Liver (tissue), 9 donors: Measurements from ENCODE around the gene TRIO. TPM values are rescaled to one million over a fixed set of nuclear protein-coding genes. Genes with fewer than 3 reads are reported as not detected.

Experiments
- DNase-seq: peaks from one replicate; pipeline ENCODE4 v3.0.0-alpha.2; 2017; ENCODE audit warnings: low spot score
- H3K27ac ChIP-seq, 2 donors: one replicate each; pipeline ENCODE4 v1.7.0; 2013; ENCODE audit warnings: inconsistent platforms in 2 of 2, low read length in 2 of 2, control low read depth in 1 of 2, low read depth in 1 of 2, mild to moderate bottlenecking in 1 of 2
- H3K27me3 ChIP-seq, 4 donors: one replicate each; pipeline versions ENCODE4 v1.6.1 to v1.7.0; 2013; ENCODE audit warnings: low read length in 3 of 4, inconsistent platforms in 1 of 4, mild to moderate bottlenecking in 1 of 4, moderate library complexity in 1 of 4; ENCODE audit not compliant: control insufficient read depth in 4 of 4, insufficient read depth in 4 of 4
- H3K36me3 ChIP-seq, 4 donors: one replicate each; pipeline versions ENCODE4 v1.6.1 to v1.7.0; 2013; ENCODE audit warnings: low read length in 3 of 4, mild to moderate bottlenecking in 3 of 4, low read depth in 1 of 4, moderate library complexity in 1 of 4; ENCODE audit not compliant: control insufficient read depth in 4 of 4, insufficient read depth in 3 of 4
- H3K4me1 ChIP-seq, 4 donors: one replicate each; pipeline versions ENCODE4 v1.6.1 to v1.7.0; 2013; ENCODE audit warnings: low read length in 3 of 4, mild to moderate bottlenecking in 3 of 4, moderate library complexity in 1 of 4; ENCODE audit not compliant: control insufficient read depth in 4 of 4, insufficient read depth in 4 of 4
- H3K4me3 ChIP-seq, 3 donors: one replicate each; pipeline versions ENCODE4 v1.6.1 to v1.7.0; 2013; ENCODE audit warnings: low read length in 3 of 3, control low read depth in 1 of 3, low read depth in 1 of 3, mild to moderate bottlenecking in 1 of 3
- H3K9ac ChIP-seq, 2 donors: one replicate each; pipeline ENCODE4 v1.7.0; 2013; ENCODE audit warnings: low read length in 2 of 2, mild to moderate bottlenecking in 2 of 2, moderate library complexity in 2 of 2, control low read depth in 1 of 2, low read depth in 1 of 2
- H3K9me3 ChIP-seq, 4 donors: one replicate each; pipeline versions ENCODE4 v1.6.1 to v1.7.0; 2013; ENCODE audit warnings: low read length in 3 of 4; ENCODE audit not compliant: control insufficient read depth in 4 of 4
- ATF3 ChIP-seq: IDR thresholded peaks from 2 replicates; pipeline ENCODE4 v1.6.1; 2016; ENCODE audit warnings: antibody characterized with exemption
- CTCF ChIP-seq: fragments of 150-350 bp; IDR thresholded peaks from 2 replicates; pipeline ENCODE4 v1.5.1; 2017; ENCODE audit warnings: improper control_type of control experiment, low read depth, low read length; ENCODE audit not compliant: missing input control
- EGR1 ChIP-seq, 2 donors: IDR thresholded peaks; 2 replicates each; pipeline ENCODE4 v1.6.1; 2016 to 2018; ENCODE audit warnings: antibody characterized with exemption in 2 of 2, low read depth in 2 of 2
- FOXA2 ChIP-seq: IDR thresholded peaks from 2 replicates; pipeline ENCODE4 v1.6.1; 2016; ENCODE audit warnings: antibody characterized with exemption
- GABPA ChIP-seq, 2 donors: IDR thresholded peaks in 1 of 2; conservative IDR thresholded peaks in 1 of 2; 2 replicates each; pipeline ENCODE4 v1.6.1; 2016; ENCODE audit warnings: antibody characterized with exemption in 2 of 2, mild to moderate bottlenecking in 1 of 2, moderate library complexity in 1 of 2
- HNF4G ChIP-seq: IDR thresholded peaks from 2 replicates; pipeline ENCODE4 v1.6.1; 2016; ENCODE audit warnings: antibody characterized with exemption
- JUND ChIP-seq, 2 donors: IDR thresholded peaks; 2 replicates each; pipeline ENCODE4 v1.6.1; 2016; ENCODE audit warnings: antibody characterized with exemption in 2 of 2
- MAX ChIP-seq: IDR thresholded peaks from 2 replicates; pipeline ENCODE4 v1.6.1; 2016; ENCODE audit warnings: antibody characterized with exemption
- RXRA ChIP-seq, 2 donors: IDR thresholded peaks; 2 replicates each; pipeline ENCODE4 v1.6.1; 2017 to 2018; ENCODE audit warnings: antibody characterized with exemption in 2 of 2, mild to moderate bottlenecking in 1 of 2
- SP1 ChIP-seq: IDR thresholded peaks from 2 replicates; pipeline ENCODE4 v1.6.1; 2018; ENCODE audit warnings: antibody characterized with exemption, mild to moderate bottlenecking
- TAF1 ChIP-seq: conservative IDR thresholded peaks from 2 replicates; pipeline ENCODE4 v1.6.1; 2016; ENCODE audit warnings: antibody characterized with exemption, mild to moderate bottlenecking
- ZBTB33 ChIP-seq: IDR thresholded peaks from 2 replicates; pipeline ENCODE4 v1.6.1; 2016; ENCODE audit warnings: antibody characterized with exemption
- WGBS: extraction: QIAGEN DNeasy Blood & Tissue Kit; methylation state at CpG from one replicate; pipeline ENCODE4 v1.1.7; 2013; 5-methylcytosine and 5-hydroxymethylcytosine counted together
- polyA plus RNA-seq, 2 donors: library from polyadenylated mRNA; stranded (reverse) in 1 of 2; unstranded in 1 of 2; fragments of 200-250 nt in 1 of 2; fragments of >200 nt in 1 of 2; fragmentation: Nextera tagmentation in 1 of 2; extraction: Ambion mirVana in 1 of 2; gene quantifications; one replicate each; pipeline versions ENCODE4 v1.2.1 to v1.2.3, GENCODE V29; 2013 to 2015
- total RNA-seq, 2 donors: library from RNA; depleted of rRNA; stranded (reverse); fragments of >200 nt; gene quantifications; one replicate each; pipeline ENCODE4 v1.2.3, GENCODE V29; 2014
- donor health status: healthy.
- donor health status: healthy.
- donor health status: healthy.
- donor health status: healthy.
- donor health status: healthy.

The TRIO gene
- total and polyA plus RNA-seq, 4 donors = 8.5 to 86.2 (median 16.0) TPM

GRCh38 chr5:14495301-14495700, 352.2 kb downstream of the TRIO start:
- Histone ChIP-seq H3K4me1 (no peaks in the 10 kb centered on the region), H3K36me3 (peaks cover 5 to 63% (median 29%) of the 10 kb centered on the region in 4 donors), H3K9me3 (no peaks in the 10 kb centered on the region), H3K27ac (no peak overlapping the region), H3K9ac (no peak overlapping the region), H3K4me3 (no peak overlapping the region), H3K27me3 (no peaks in the 10 kb centered on the region)
- no peak for DNase-seq
- WGBS = 81% methylated on average over 5 of the region's 5 CpGs
- TF ChIP-seq GABPA (IDR thresholded peaks at IDR 0.05 in 1 of 2, conservative IDR thresholded peaks at IDR 0.05 in 1 of 2) (no peak), ZBTB33 (no peak)

GRCh38 chr5:14497311-14497710, 354.2 kb downstream of the TRIO start:
- Histone ChIP-seq H3K4me1 (no peaks in the 10 kb centered on the region), H3K27ac (no peak overlapping the region), H3K4me3 (no peak overlapping the region), H3K9ac (no peak overlapping the region), H3K36me3 (peaks cover 7 to 51% (median 27%) of the 10 kb centered on the region in 4 donors), H3K9me3 (no peaks in the 10 kb centered on the region), H3K27me3 (no peaks in the 10 kb centered on the region)
- no peak for TF ChIP-seq FOXA2
- TF ChIP-seq ZBTB33 = no peak
- TF ChIP-seq HNF4G = no peak
- TF ChIP-seq CTCF = no peak
- TF ChIP-seq ATF3 = no peak
- TF ChIP-seq TAF1 = no peak
- TF ChIP-seq EGR1 (IDR thresholded peaks at IDR 0.05; ENCODE audit: low read depth in 2 of 2) = no peak
- 96% methylated on average over 7 of the region's 7 CpGs for WGBS
- no peak for DNase-seq

- H3K27ac ChIP-seq = no peak overlapping the region
- H3K9me3 ChIP-seq = no peaks in the 10 kb centered on the region
- WGBS = 92% methylated on average over 18 of the region's 18 CpGs
- H3K9ac ChIP-seq = no peak overlapping the region
- H3K4me3 ChIP-seq = no peak overlapping the region
- H3K4me1 ChIP-seq = no peaks in the 10 kb centered on the region
- peaks cover 8 to 52% (median 17%) of the 10 kb centered on the region in 4 donors for H3K36me3 ChIP-seq
- DNase-seq = no peak
- H3K27me3 ChIP-seq = no peaks in the 10 kb centered on the region
- no peak for TF ChIP-seq HNF4G
- TF ChIP-seq MAX = no peak
- TF ChIP-seq JUND (IDR thresholded peaks at IDR 0.05) = no peak
- no peak for TF ChIP-seq RXRA (IDR thresholded peaks at IDR 0.05)
- no peak for TF ChIP-seq SP1
- no peak for TF ChIP-seq FOXA2
- TF ChIP-seq ATF3 = no peak
- no peak for TF ChIP-seq TAF1
Observed at GRCh38 chr5:14501353-14502293, 358.5 kb downstream of the TRIO start.
